ENCODE results near the gene COX6A1. TPM values are rescaled to one million over a fixed set of nuclear protein-coding genes. Genes with fewer than 3 reads are reported as not detected.

COX6A1 gene
- total RNA-seq, 1 experiment from 2014 or later, result 464 TPM

GRCh38 chr12:120468325-120468820, 30.5 kb downstream of the COX6A1 start (continued):
- TF ChIP-seq YY1 (IDR thresholded peaks at IDR 0.05; ENCODE audit: extremely low read depth, insufficient replicate concordance, low read depth, low read length), result no peak
- no peak for TF ChIP-seq MAX (IDR thresholded peaks at IDR 0.05)

- no TSS peak for BruUV-seq (replicated peaks)
- POLR2A ChIA-PET, result interaction anchor here (0.7 to 2.5 kb wide), 6 partner anchors 9 to 268 kb away, joined by 3 to 12 read pairs (median 4); partner anchors contain the start of genes DYNLL1 and RPLP0
- ATAC-seq, result peak; percentile 24
- Histone ChIP-seq H4K20me1 (ENCODE audit: insufficient read depth) (peaks cover 29% of the 10 kb centered on the region; the same call in 1 of the 2 replicates), H3K27me3 (ENCODE audit: insufficient read depth, low read length) (no peaks in the 10 kb centered on the region), H3K9me2 (ENCODE audit: insufficient read depth) (no peaks in the 10 kb centered on the region), H3K9ac (ENCODE audit: low read length) (peak overlapping the region; percentile 95), H3K4me1 (ENCODE audit: control insufficient read depth in 1 of 2, insufficient read depth in 2 of 2, low read length in 2 of 2) (peaks cover 26 to 54% of the 10 kb centered on the region in 2 experiments), H2AFZ (ENCODE audit: low read depth, low read length, poor library complexity, severe bottlenecking) (no peak overlapping the region), H3K9me3 (ENCODE audit: control insufficient read depth in 1 of 2, insufficient read depth in 1 of 2, low read depth in 1 of 2, low read length in 2 of 2) (no peaks in the 10 kb centered on the region), H3K36me3 (ENCODE audit: control insufficient read depth in 1 of 2, insufficient read depth in 2 of 2, low read length in 2 of 2) (peaks cover 25 to 26% of the 10 kb centered on the region in 2 experiments), H3K4me2 (ENCODE audit: low read length) (peak overlapping the region; percentile 91), H3K79me2 (ENCODE audit: insufficient read depth, low read length) (peaks cover 75% of the 10 kb centered on the region), H3K4me3 (replicated peaks in 1 of 2; ENCODE audit: low read depth in 1 of 2, low read length in 2 of 2) (peak overlapping the region; percentile 80 to 89), H3K27ac (ENCODE audit: low read depth, low read length) (peak overlapping the region; percentile 97)
- intact Hi-C loops (cut with micrococcal nuclease), result loop anchor here (5.0 kb wide), 1 partner anchor 132 kb away; no protein-coding TSS in a partner anchor
- DNase-seq (ENCODE audit: low read depth, low spot score), result no peak
- RAD21 ChIA-PET (ENCODE audit: low non-redundant PET in 1 of 2, low total read pairs in 2 of 2, uncharacterized antibody in 2 of 2, unreplicated experiment in 2 of 2), result no interaction called here
- CTCF ChIA-PET, result interaction anchor here (0.9 to 3.2 kb wide), 2 partner anchors 12 to 133 kb away, joined by 3 to 25 read pairs; no protein-coding TSS in a partner anchor
- TF ChIP-seq RAD21 (IDR thresholded peaks at IDR 0.05; ENCODE audit: low read depth) (no peak), POLR2A (IDR thresholded peaks at IDR 0.05; ENCODE audit: borderline replicate concordance, extremely low read depth, insufficient read depth, insufficient read length) (no peak), ZBTB33 (IDR thresholded peaks at IDR 0.05; ENCODE audit: extremely low read depth, insufficient replicate concordance, low read length) (no peak), JUND (IDR thresholded peaks at IDR 0.05) (no peak), SRF (IDR thresholded peaks at IDR 0.05; ENCODE audit: low read depth) (no peak), SIN3A (IDR thresholded peaks at IDR 0.05; ENCODE audit: low read depth) (no peak), FOSL1 (IDR thresholded peaks at IDR 0.05; ENCODE audit: low read depth) (no peak), CBX3 (IDR thresholded peaks at IDR 0.05; ENCODE audit: low read depth) (no peak), SP1 (IDR thresholded peaks at IDR 0.05; ENCODE audit: low read depth) (no peak), ZFX (IDR thresholded peaks at IDR 0.05) (no peak; the same call in 1 of the 2 replicates), ELF1 (IDR thresholded peaks at IDR 0.05; ENCODE audit: borderline replicate concordance, low read depth) (no peak), POLR2AphosphoS5 (IDR thresholded peaks at IDR 0.05; ENCODE audit: low read depth, low read length) (no peak), ATF3 (IDR thresholded peaks at IDR 0.05) (no peak), TCF7L2 (IDR thresholded peaks at IDR 0.05; ENCODE audit: borderline replicate concordance, extremely low read depth, insufficient read depth, insufficient read length) (no peak), ZNF274 (IDR thresholded peaks at IDR 0.05; ENCODE audit: low read depth, low read length) (no peak), CEBPB (IDR thresholded peaks at IDR 0.05; ENCODE audit: low read depth) (no peak), EGR1 (IDR thresholded peaks at IDR 0.05; ENCODE audit: low read depth) (no peak), CTCF (IDR thresholded peaks at IDR 0.05 in 2 of 3, conservative IDR thresholded peaks at IDR 0.05 in 1 of 3; ENCODE audit: borderline replicate concordance in 1 of 3, insufficient read depth in 1 of 3, low read depth in 2 of 3, low read length in 2 of 3) (no peak), EZH2 (IDR thresholded peaks at IDR 0.05) (no peak)
Observed at GRCh38 chr12:120468821-120469449, 31.0 kb downstream of the COX6A1 start.

Data from HCT116 (cell line).